Activated CD4-positive, alpha-beta T cell treated with anti-CD3 and anti-CD28 coated beads, Interleukin-2, amount 50 U/mL, for 1 hour (primary cell): ENCODE data around the gene DRD1.
"Not testable (repeated sequence)": the region's sequence is repeated elsewhere in the genome, so short reads cannot be mapped to it uniquely, and the experiment has no call there.

Source experiments
- DNase-seq: peaks from one replicate; pipeline ENCODE4 v3.0.0-alpha.2; 2020

The DRD1 gene

GRCh38 chr5:175467983-175468690 is 24.2 kb upstream of the DRD1 start:
- DNase-seq: no peak

GRCh38 chr5:175466700-175467318 is 22.8 kb upstream of the DRD1 start:
- no peak for DNase-seq

- no peak for DNase-seq
Observed at GRCh38 chr5:175465282-175465681, 21.3 kb upstream of the DRD1 start.

- DNase-seq: no peak
Observed at GRCh38 chr5:175464942-175465233, 20.9 kb upstream of the DRD1 start.

- peak; percentile 59 for DNase-seq
Observed at GRCh38 chr5:175464074-175464941, 20.3 kb upstream of the DRD1 start.

GRCh38 chr5:175463641-175464040 is 19.7 kb upstream of the DRD1 start:
- DNase-seq: no peak

- no peak for DNase-seq
Observed at GRCh38 chr5:175461370-175461769, 17.4 kb upstream of the DRD1 start.

- DNase-seq: no peak
Observed at GRCh38 chr5:175460552-175460951, 16.6 kb upstream of the DRD1 start.

GRCh38 chr5:175460126-175460525 is 16.1 kb upstream of the DRD1 start:
- no peak for DNase-seq

GRCh38 chr5:175457466-175457865 is 13.5 kb upstream of the DRD1 start:
- DNase-seq: no peak

GRCh38 chr5:175456105-175456742 is 12.2 kb upstream of the DRD1 start:
- no peak for DNase-seq

GRCh38 chr5:175454338-175454737 is 10.4 kb upstream of the DRD1 start:
- not testable (repeated sequence) for DNase-seq

GRCh38 chr5:175452166-175452565 is 8.2 kb upstream of the DRD1 start:
- no peak for DNase-seq

GRCh38 chr5:175448276-175448675 is 4.3 kb upstream of the DRD1 start:
- DNase-seq: no peak

GRCh38 chr5:175447571-175447970 is 3.6 kb upstream of the DRD1 start:
- no peak for DNase-seq

GRCh38 chr5:175446378-175446777 is 2.4 kb upstream of the DRD1 start:
- DNase-seq: not testable (repeated sequence)

GRCh38 chr5:175444905-175445456 is 999 bp upstream of the DRD1 start:
- no peak for DNase-seq

- no peak for DNase-seq
Observed at GRCh38 chr5:175443514-175444059, 395 bp downstream of the DRD1 start.

GRCh38 chr5:175438234-175438857 is 5.6 kb downstream of the DRD1 start:
- no peak for DNase-seq

- DNase-seq: no peak
Observed at GRCh38 chr5:175436359-175436758, 7.6 kb downstream of the DRD1 start.

GRCh38 chr5:175434800-175435199 is 9.2 kb downstream of the DRD1 start:
- DNase-seq: no peak

GRCh38 chr5:175427762-175428161 is 16.2 kb downstream of the DRD1 start:
- DNase-seq: no peak
